ENCODE measurements around the gene PSENEN. TPM values are rescaled to one million over a fixed set of nuclear protein-coding genes. Genes with fewer than 3 reads are reported as not detected.

PSENEN gene
- total and polyA plus RNA-seq, 9 of the 15 experiments (the other 6 are each of a cell fraction or from before 2014, with no cell fraction given): 34.5 to 299 (median 61.1) TPM

DNA sequence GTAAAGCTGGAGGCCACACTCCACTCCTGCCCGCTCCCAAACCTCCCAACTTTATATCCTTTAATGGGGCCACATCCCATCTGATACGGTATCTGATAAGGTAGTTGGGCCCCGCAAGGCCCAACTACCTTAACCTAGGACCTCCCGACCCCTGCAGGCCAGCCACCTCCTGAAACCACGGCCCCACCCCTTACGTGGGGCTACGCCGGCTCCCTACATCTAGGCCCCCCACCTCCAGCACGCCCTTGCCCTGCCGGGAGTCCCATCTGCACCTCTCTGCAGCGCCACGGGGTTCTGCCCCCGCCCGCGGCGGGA, 5.4 kb upstream of the PSENEN start (continued):
- TF ChIP-seq ETV6 (IDR thresholded peaks at IDR 0.05; ENCODE audit: borderline replicate concordance in 1 of 2, low read depth in 2 of 2, low read length in 1 of 2) (no peak), ETV6 (CRISPR knock-in tag; IDR thresholded peaks at IDR 0.05; ENCODE audit: borderline replicate concordance) (no peak), TBL1XR1 (IDR thresholded peaks at IDR 0.05; ENCODE audit: low read length in 2 of 2) (no peak), CBX8 (IDR thresholded peaks at IDR 0.05; ENCODE audit: borderline replicate concordance, extremely low read depth, low read depth, low read length, poor library complexity, severe bottlenecking) (no peak), CREB1 (IDR thresholded peaks at IDR 0.05) (no peak), CREB1 (CRISPR knock-in tag; IDR thresholded peaks at IDR 0.05) (0 out of 2 replicates have a peak, but pooled peaks have one; percentile 24), LCOR (CRISPR knock-in tag; IDR thresholded peaks at IDR 0.05) (no peak), THRAP3 (IDR thresholded peaks at IDR 0.05; ENCODE audit: borderline replicate concordance) (no peak), RNF2 (IDR thresholded peaks at IDR 0.05) (no peak), MTA3 (IDR thresholded peaks at IDR 0.05; ENCODE audit: borderline replicate concordance) (no peak)
- TF ChIP-seq, protein P1, sequence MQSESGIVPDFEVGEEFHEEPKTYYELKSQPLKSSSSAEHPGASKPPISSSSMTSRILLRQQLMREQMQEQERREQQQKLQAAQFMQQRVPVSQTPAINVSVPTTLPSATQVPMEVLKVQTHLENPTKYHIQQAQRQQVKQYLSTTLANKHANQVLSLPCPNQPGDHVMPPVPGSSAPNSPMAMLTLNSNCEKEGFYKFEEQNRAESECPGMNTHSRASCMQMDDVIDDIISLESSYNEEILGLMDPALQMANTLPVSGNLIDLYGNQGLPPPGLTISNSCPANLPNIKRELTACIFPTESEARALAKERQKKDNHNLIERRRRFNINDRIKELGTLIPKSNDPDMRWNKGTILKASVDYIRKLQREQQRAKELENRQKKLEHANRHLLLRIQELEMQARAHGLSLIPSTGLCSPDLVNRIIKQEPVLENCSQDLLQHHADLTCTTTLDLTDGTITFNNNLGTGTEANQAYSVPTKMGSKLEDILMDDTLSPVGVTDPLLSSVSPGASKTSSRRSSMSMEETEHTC (IDR thresholded peaks at IDR 0.05): no peak
- TF ChIP-seq, protein P2, sequence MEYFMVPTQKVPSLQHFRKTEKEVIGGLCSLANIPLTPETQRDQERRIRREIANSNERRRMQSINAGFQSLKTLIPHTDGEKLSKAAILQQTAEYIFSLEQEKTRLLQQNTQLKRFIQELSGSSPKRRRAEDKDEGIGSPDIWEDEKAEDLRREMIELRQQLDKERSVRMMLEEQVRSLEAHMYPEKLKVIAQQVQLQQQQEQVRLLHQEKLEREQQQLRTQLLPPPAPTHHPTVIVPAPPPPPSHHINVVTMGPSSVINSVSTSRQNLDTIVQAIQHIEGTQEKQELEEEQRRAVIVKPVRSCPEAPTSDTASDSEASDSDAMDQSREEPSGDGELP (CRISPR knock-in tag; IDR thresholded peaks at IDR 0.05; ENCODE audit: borderline replicate concordance): no peak
- TF ChIP-seq, protein P3, sequence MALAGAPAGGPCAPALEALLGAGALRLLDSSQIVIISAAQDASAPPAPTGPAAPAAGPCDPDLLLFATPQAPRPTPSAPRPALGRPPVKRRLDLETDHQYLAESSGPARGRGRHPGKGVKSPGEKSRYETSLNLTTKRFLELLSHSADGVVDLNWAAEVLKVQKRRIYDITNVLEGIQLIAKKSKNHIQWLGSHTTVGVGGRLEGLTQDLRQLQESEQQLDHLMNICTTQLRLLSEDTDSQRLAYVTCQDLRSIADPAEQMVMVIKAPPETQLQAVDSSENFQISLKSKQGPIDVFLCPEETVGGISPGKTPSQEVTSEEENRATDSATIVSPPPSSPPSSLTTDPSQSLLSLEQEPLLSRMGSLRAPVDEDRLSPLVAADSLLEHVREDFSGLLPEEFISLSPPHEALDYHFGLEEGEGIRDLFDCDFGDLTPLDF (CRISPR knock-in tag; IDR thresholded peaks at IDR 0.05): no peak
